Liver (tissue), 9 donors: ENCODE data around the gene COL19A1. TPM values are rescaled to one million over a fixed set of nuclear protein-coding genes. Genes with fewer than 3 reads are reported as not detected.
"Not testable (repeated sequence)": the region's sequence is repeated elsewhere in the genome, so short reads cannot be mapped to it uniquely, and the experiment has no call there.

ENCODE experiments used
- DNase-seq: peaks from one replicate; pipeline ENCODE4 v3.0.0-alpha.2; 2017; ENCODE audit warnings: low spot score
- H3K27ac ChIP-seq, 2 donors: one replicate each; pipeline ENCODE4 v1.7.0; 2013; ENCODE audit warnings: inconsistent platforms in 2 of 2, low read length in 2 of 2, control low read depth in 1 of 2, low read depth in 1 of 2, mild to moderate bottlenecking in 1 of 2
- H3K27me3 ChIP-seq, 4 donors: one replicate each; pipeline versions ENCODE4 v1.6.1 to v1.7.0; 2013; ENCODE audit warnings: low read length in 3 of 4, inconsistent platforms in 1 of 4, mild to moderate bottlenecking in 1 of 4, moderate library complexity in 1 of 4; ENCODE audit not compliant: control insufficient read depth in 4 of 4, insufficient read depth in 4 of 4
- H3K36me3 ChIP-seq, 4 donors: one replicate each; pipeline versions ENCODE4 v1.6.1 to v1.7.0; 2013; ENCODE audit warnings: low read length in 3 of 4, mild to moderate bottlenecking in 3 of 4, low read depth in 1 of 4, moderate library complexity in 1 of 4; ENCODE audit not compliant: control insufficient read depth in 4 of 4, insufficient read depth in 3 of 4
- H3K4me1 ChIP-seq, 4 donors: one replicate each; pipeline versions ENCODE4 v1.6.1 to v1.7.0; 2013; ENCODE audit warnings: low read length in 3 of 4, mild to moderate bottlenecking in 3 of 4, moderate library complexity in 1 of 4; ENCODE audit not compliant: control insufficient read depth in 4 of 4, insufficient read depth in 4 of 4
- H3K4me3 ChIP-seq, 3 donors: one replicate each; pipeline versions ENCODE4 v1.6.1 to v1.7.0; 2013; ENCODE audit warnings: low read length in 3 of 3, control low read depth in 1 of 3, low read depth in 1 of 3, mild to moderate bottlenecking in 1 of 3
- H3K9ac ChIP-seq, 2 donors: one replicate each; pipeline ENCODE4 v1.7.0; 2013; ENCODE audit warnings: low read length in 2 of 2, mild to moderate bottlenecking in 2 of 2, moderate library complexity in 2 of 2, control low read depth in 1 of 2, low read depth in 1 of 2
- H3K9me3 ChIP-seq, 4 donors: one replicate each; pipeline versions ENCODE4 v1.6.1 to v1.7.0; 2013; ENCODE audit warnings: low read length in 3 of 4; ENCODE audit not compliant: control insufficient read depth in 4 of 4
- FOXA1 ChIP-seq: IDR thresholded peaks from 2 replicates; pipeline ENCODE4 v1.6.1; 2016; ENCODE audit warnings: antibody characterized with exemption
- FOXA2 ChIP-seq: IDR thresholded peaks from 2 replicates; pipeline ENCODE4 v1.6.1; 2016; ENCODE audit warnings: antibody characterized with exemption
- HNF4A ChIP-seq, 2 donors: conservative IDR thresholded peaks; 2 replicates each; pipeline ENCODE4 v1.6.1; 2016; ENCODE audit warnings: antibody characterized with exemption in 2 of 2, mild to moderate bottlenecking in 2 of 2
- HNF4G ChIP-seq: IDR thresholded peaks from 2 replicates; pipeline ENCODE4 v1.6.1; 2016; ENCODE audit warnings: antibody characterized with exemption
- JUND ChIP-seq, 2 donors: IDR thresholded peaks; 2 replicates each; pipeline ENCODE4 v1.6.1; 2016; ENCODE audit warnings: antibody characterized with exemption in 2 of 2
- NR2F2 ChIP-seq: IDR thresholded peaks from 2 replicates; pipeline ENCODE4 v1.6.1; 2016; ENCODE audit warnings: antibody characterized with exemption
- RAD21 ChIP-seq, 2 donors: IDR thresholded peaks; 2 replicates each; pipeline ENCODE4 v1.6.1; 2016; ENCODE audit warnings: antibody characterized with exemption in 2 of 2, mild to moderate bottlenecking in 2 of 2
- RXRA ChIP-seq, 2 donors: IDR thresholded peaks; 2 replicates each; pipeline ENCODE4 v1.6.1; 2017 to 2018; ENCODE audit warnings: antibody characterized with exemption in 2 of 2, mild to moderate bottlenecking in 1 of 2
- TAF1 ChIP-seq: conservative IDR thresholded peaks from 2 replicates; pipeline ENCODE4 v1.6.1; 2016; ENCODE audit warnings: antibody characterized with exemption, mild to moderate bottlenecking
- WGBS: extraction: QIAGEN DNeasy Blood & Tissue Kit; methylation state at CpG from one replicate; pipeline ENCODE4 v1.1.7; 2013; 5-methylcytosine and 5-hydroxymethylcytosine counted together
- polyA plus RNA-seq, 2 donors: library from polyadenylated mRNA; stranded (reverse) in 1 of 2; unstranded in 1 of 2; fragments of 200-250 nt in 1 of 2; fragments of >200 nt in 1 of 2; fragmentation: Nextera tagmentation in 1 of 2; extraction: Ambion mirVana in 1 of 2; gene quantifications; one replicate each; pipeline versions ENCODE4 v1.2.1 to v1.2.3, GENCODE V29; 2013 to 2015
- total RNA-seq, 2 donors: library from RNA; depleted of rRNA; stranded (reverse); fragments of >200 nt; gene quantifications; one replicate each; pipeline ENCODE4 v1.2.3, GENCODE V29; 2014
- TF ChIP-seq, protein P1 (sequence below): IDR thresholded peaks from 2 replicates; pipeline ENCODE4 v1.6.1; 2016; ENCODE audit warnings: antibody characterized with exemption
- TF ChIP-seq, protein P2 (sequence below): IDR thresholded peaks from 2 replicates; pipeline ENCODE4 v1.6.1; 2016; ENCODE audit warnings: antibody characterized with exemption, mild to moderate bottlenecking
- TF ChIP-seq, protein P3 (sequence below): fragments of 150-350 bp; IDR thresholded peaks from 2 replicates; pipeline ENCODE4 v1.5.1; 2017; ENCODE audit warnings: improper control_type of control experiment, low read depth, low read length; ENCODE audit not compliant: missing input control
- donor health status: healthy.
- donor health status: healthy.
- donor health status: healthy.
- donor health status: healthy.
- donor health status: healthy.

The COL19A1 gene
- total and polyA plus RNA-seq, 4 donors, result 0.25 to 0.51 TPM; not detected in 2

GRCh38 chr6:70023201-70023600, 156.8 kb downstream of the COL19A1 start:
- H3K9me3 ChIP-seq, H3K4me3 ChIP-seq, H3K27me3 ChIP-seq, H3K36me3 ChIP-seq, H3K9ac ChIP-seq, H3K4me1 ChIP-seq, H3K27ac ChIP-seq, DNase-seq: not testable (repeated sequence)
- 89% methylated on average over 10 of the region's 10 CpGs for WGBS

DNA sequence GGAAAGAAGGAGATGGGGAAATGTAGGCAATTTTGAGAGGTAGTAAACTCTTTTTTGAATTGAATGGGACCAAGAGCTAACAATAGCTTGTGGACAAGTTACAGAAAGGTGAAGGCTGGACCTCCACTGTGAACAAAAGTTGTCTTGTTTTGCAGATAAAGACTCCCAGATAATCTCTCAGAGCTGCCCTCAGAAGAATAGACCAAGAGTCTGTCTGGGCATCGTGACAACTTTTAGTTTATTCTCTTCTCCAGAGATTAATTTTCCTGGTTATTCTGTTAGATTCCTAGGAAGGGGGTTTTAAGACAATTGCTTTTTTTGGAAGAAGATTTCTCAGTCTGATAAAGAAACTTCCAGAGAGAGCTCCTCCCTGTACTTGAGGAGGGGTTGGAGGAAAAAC, 161.9 kb downstream of the COL19A1 start:
- Histone ChIP-seq H3K9ac (no peak overlapping the region), H3K27ac (no peak overlapping the region), H3K9me3 (no peaks in the 10 kb centered on the region), H3K36me3 (no peaks in the 10 kb centered on the region), H3K4me3 (no peak overlapping the region), H3K27me3 (no peaks in the 10 kb centered on the region), H3K4me1 (no peaks in the 10 kb centered on the region)
- 46% methylated on average over 1 of the region's 1 CpG for WGBS
- no peak for DNase-seq
- TF ChIP-seq, protein P1, sequence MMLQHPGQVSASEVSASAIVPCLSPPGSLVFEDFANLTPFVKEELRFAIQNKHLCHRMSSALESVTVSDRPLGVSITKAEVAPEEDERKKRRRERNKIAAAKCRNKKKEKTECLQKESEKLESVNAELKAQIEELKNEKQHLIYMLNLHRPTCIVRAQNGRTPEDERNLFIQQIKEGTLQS, result no peak
- TF ChIP-seq, protein P2, sequence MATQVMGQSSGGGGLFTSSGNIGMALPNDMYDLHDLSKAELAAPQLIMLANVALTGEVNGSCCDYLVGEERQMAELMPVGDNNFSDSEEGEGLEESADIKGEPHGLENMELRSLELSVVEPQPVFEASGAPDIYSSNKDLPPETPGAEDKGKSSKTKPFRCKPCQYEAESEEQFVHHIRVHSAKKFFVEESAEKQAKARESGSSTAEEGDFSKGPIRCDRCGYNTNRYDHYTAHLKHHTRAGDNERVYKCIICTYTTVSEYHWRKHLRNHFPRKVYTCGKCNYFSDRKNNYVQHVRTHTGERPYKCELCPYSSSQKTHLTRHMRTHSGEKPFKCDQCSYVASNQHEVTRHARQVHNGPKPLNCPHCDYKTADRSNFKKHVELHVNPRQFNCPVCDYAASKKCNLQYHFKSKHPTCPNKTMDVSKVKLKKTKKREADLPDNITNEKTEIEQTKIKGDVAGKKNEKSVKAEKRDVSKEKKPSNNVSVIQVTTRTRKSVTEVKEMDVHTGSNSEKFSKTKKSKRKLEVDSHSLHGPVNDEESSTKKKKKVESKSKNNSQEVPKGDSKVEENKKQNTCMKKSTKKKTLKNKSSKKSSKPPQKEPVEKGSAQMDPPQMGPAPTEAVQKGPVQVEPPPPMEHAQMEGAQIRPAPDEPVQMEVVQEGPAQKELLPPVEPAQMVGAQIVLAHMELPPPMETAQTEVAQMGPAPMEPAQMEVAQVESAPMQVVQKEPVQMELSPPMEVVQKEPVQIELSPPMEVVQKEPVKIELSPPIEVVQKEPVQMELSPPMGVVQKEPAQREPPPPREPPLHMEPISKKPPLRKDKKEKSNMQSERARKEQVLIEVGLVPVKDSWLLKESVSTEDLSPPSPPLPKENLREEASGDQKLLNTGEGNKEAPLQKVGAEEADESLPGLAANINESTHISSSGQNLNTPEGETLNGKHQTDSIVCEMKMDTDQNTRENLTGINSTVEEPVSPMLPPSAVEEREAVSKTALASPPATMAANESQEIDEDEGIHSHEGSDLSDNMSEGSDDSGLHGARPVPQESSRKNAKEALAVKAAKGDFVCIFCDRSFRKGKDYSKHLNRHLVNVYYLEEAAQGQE, result no peak
- no peak for TF ChIP-seq FOXA1
- no peak for TF ChIP-seq HNF4G
- TF ChIP-seq TAF1, result no peak

DNA sequence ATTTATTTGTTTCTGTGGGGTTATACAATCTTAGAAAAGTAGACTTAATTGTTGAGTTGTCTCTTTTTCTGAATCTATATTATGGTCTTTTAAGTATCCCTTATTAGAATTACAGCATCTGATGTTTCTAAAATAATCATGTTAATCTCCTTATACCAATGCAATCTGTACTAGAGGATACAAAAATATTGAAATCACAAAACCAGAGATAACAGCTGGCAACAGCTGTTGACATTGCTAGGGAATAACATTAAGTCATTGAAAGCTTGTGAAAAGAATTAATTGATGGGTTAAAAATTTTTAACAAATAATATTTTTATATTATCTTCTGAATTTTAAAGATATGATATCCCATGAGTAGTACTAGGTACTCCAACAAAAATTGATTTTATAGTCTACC, 162.6 kb downstream of the COL19A1 start:
- no peak overlapping the region for H3K9ac ChIP-seq
- TF ChIP-seq RXRA (IDR thresholded peaks at IDR 0.05) (no peak), FOXA2 (no peak), NR2F2 (no peak), HNF4A (conservative IDR thresholded peaks at IDR 0.05) (no peak), RAD21 (IDR thresholded peaks at IDR 0.05) (no peak), JUND (IDR thresholded peaks at IDR 0.05) (no peak)
- TF ChIP-seq, protein P2, result no peak
- TF ChIP-seq, protein P3, sequence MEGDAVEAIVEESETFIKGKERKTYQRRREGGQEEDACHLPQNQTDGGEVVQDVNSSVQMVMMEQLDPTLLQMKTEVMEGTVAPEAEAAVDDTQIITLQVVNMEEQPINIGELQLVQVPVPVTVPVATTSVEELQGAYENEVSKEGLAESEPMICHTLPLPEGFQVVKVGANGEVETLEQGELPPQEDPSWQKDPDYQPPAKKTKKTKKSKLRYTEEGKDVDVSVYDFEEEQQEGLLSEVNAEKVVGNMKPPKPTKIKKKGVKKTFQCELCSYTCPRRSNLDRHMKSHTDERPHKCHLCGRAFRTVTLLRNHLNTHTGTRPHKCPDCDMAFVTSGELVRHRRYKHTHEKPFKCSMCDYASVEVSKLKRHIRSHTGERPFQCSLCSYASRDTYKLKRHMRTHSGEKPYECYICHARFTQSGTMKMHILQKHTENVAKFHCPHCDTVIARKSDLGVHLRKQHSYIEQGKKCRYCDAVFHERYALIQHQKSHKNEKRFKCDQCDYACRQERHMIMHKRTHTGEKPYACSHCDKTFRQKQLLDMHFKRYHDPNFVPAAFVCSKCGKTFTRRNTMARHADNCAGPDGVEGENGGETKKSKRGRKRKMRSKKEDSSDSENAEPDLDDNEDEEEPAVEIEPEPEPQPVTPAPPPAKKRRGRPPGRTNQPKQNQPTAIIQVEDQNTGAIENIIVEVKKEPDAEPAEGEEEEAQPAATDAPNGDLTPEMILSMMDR, result no peak
- no peaks in the 10 kb centered on the region for H3K4me1 ChIP-seq
- no peak for DNase-seq
- no peak overlapping the region for H3K4me3 ChIP-seq
- no peaks in the 10 kb centered on the region for H3K27me3 ChIP-seq
- H3K27ac ChIP-seq, result no peak overlapping the region
- no peaks in the 10 kb centered on the region for H3K36me3 ChIP-seq
- no peaks in the 10 kb centered on the region for H3K9me3 ChIP-seq
